Activated naive CD8-positive, alpha-beta T cell treated with anti-CD3 and anti-CD28 coated beads for 36 hours (primary cell): ENCODE results near the gene IGIP. TPM values are rescaled to one million over a fixed set of nuclear protein-coding genes. Genes with fewer than 3 reads are reported as not detected.

ENCODE experiments used
- DNase-seq: peaks from one replicate; pipeline ENCODE4 v3.0.0; 2021
- H3K27ac Mint-ChIP-seq: one replicate; pipeline ENCODE4 v1.8.0; 2022; ENCODE audit warnings: mild to moderate bottlenecking, moderate library complexity, mixed read lengths
- H3K27me3 Mint-ChIP-seq: one replicate; pipeline ENCODE4 v1.8.0; 2022; ENCODE audit warnings: mild to moderate bottlenecking, mixed read lengths
- H3K36me3 Mint-ChIP-seq: one replicate; pipeline ENCODE4 v1.8.0; 2021; ENCODE audit warnings: mild to moderate bottlenecking, mixed read lengths
- H3K4me1 Mint-ChIP-seq: one replicate; pipeline ENCODE4 v1.8.0; 2021; ENCODE audit warnings: mixed read lengths
- H3K4me3 Mint-ChIP-seq: one replicate; pipeline ENCODE4 v1.8.0; 2022; ENCODE audit warnings: mild to moderate bottlenecking, moderate library complexity, mixed read lengths
- H3K9me3 Mint-ChIP-seq: one replicate; pipeline ENCODE4 v1.8.0; 2022; ENCODE audit warnings: mixed read lengths
- total RNA-seq, 2 experiments: library from RNA; stranded (reverse); gene quantifications; one replicate each; pipeline ENCODE4 v1.2.3, GENCODE V29; 2021

Gene IGIP
- 1 to 10 TPM; 1.2 to 1.3 TPM for total RNA-seq

DNA sequence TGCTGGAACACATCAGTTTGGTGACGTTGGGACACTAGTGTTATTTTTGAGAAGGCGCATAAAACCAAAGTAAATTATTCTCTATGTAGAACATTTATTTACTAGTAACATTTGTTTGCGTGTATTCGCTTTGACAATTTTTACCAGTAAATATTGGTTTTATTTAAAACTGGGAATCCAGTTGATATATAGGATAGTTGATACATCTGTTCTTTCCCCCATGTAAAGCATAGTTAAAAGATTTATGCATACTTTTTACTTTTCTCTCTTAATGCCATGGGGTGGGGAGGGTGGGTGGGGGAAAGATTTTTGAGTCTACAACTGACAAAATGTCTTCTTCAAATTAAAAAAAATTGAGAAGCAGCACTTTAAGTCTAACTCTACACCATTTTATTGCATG, at the start of gene IGIP:
Gene IGIP, plus strand, starts transcription at position 301 of the 400 bp plus-strand sequence. CDS start 2,540 bp downstream, outside the sequence.
- Mint-ChIP-seq H3K27ac (no peak within 1 kb of the TSS), H3K4me3 (no peak within 1 kb of the TSS), H3K9me3 (no peaks in the 10 kb centered on the region), H3K27me3 (no peaks in the 10 kb centered on the region), H3K4me1 (peaks cover 50% of the 10 kb centered on the region), H3K36me3 (no peaks in the 10 kb centered on the region)
- no peak for DNase-seq

GRCh38 chr5:140076142-140076541, 49.6 kb upstream of the IGIP start:
- DNase-seq = no peak
- H3K4me1 Mint-ChIP-seq = peaks cover 2% of the 10 kb centered on the region
- H3K27me3 Mint-ChIP-seq = peaks cover 17% of the 10 kb centered on the region
- H3K36me3 Mint-ChIP-seq = no peaks in the 10 kb centered on the region
- no peak overlapping the region for H3K4me3 Mint-ChIP-seq
- H3K27ac Mint-ChIP-seq = no peak overlapping the region
- H3K9me3 Mint-ChIP-seq = no peaks in the 10 kb centered on the region

GRCh38 chr5:140076788-140077187, 48.9 kb upstream of the IGIP start:
- Mint-ChIP-seq H3K27ac (no peak overlapping the region), H3K4me1 (peaks cover 2% of the 10 kb centered on the region), H3K4me3 (no peak overlapping the region), H3K9me3 (no peaks in the 10 kb centered on the region), H3K27me3 (peaks cover 17% of the 10 kb centered on the region), H3K36me3 (no peaks in the 10 kb centered on the region)
- no peak for DNase-seq

- no peaks in the 10 kb centered on the region for H3K9me3 Mint-ChIP-seq
- H3K27ac Mint-ChIP-seq = no peak overlapping the region
- no peaks in the 10 kb centered on the region for H3K4me1 Mint-ChIP-seq
- peaks cover 19% of the 10 kb centered on the region for H3K27me3 Mint-ChIP-seq
- no peaks in the 10 kb centered on the region for H3K36me3 Mint-ChIP-seq
- no peak for DNase-seq
- H3K4me3 Mint-ChIP-seq = no peak overlapping the region
These were observed 42.6 kb upstream of the IGIP start for GRCh38 chr5:140083120-140083519.

GRCh38 chr5:140083650-140084049, 42.1 kb upstream of the IGIP start:
- H3K9me3 Mint-ChIP-seq = no peaks in the 10 kb centered on the region
- no peaks in the 10 kb centered on the region for H3K36me3 Mint-ChIP-seq
- no peak for DNase-seq
- peaks cover 19% of the 10 kb centered on the region for H3K27me3 Mint-ChIP-seq
- no peak overlapping the region for H3K4me3 Mint-ChIP-seq
- no peak overlapping the region for H3K27ac Mint-ChIP-seq
- no peaks in the 10 kb centered on the region for H3K4me1 Mint-ChIP-seq

DNA sequence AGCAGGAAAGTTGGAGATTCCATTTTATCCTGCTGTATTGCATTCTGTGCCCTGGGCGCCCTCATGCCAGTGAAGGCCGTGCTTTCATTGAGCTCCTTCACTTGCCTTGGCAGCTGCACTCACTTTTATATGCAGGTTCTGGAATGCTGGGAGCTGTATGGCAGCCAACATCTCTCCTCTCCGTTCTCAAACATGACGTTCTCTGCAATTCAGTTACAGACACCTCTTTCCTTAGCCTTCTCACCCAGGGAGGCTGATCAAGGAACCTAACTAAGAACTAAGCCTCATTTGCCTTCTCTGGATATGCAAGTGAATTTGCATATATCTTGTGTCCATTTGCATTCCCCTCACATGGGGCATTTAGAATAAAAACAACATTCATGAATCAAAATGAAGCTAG, 41.2 kb upstream of the IGIP start:
- DNase-seq = no peak
- no peaks in the 10 kb centered on the region for H3K36me3 Mint-ChIP-seq
- peaks cover 6% of the 10 kb centered on the region for H3K9me3 Mint-ChIP-seq
- H3K4me1 Mint-ChIP-seq = no peaks in the 10 kb centered on the region
- peaks cover 19% of the 10 kb centered on the region for H3K27me3 Mint-ChIP-seq
- no peak overlapping the region for H3K4me3 Mint-ChIP-seq
- no peak overlapping the region for H3K27ac Mint-ChIP-seq

DNA sequence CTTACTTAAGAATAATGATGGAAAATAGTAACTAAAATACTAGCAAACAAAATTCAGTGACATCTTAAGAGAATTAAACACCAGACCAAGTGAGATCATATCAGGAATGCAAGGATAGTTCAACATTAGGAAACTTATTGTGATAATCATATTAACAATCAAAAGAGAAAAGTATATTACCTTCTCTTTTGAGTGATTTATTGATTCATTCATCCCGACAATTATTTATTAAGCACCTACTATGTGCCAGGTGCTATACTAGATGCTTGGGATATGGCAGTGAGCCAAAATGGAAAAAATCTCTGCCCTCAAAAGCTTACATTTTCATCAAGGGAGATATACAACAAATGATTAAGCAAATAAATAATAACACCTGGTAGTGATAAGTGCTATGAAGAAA, 35.5 kb upstream of the IGIP start:
- Mint-ChIP-seq H3K36me3 (peaks cover 4% of the 10 kb centered on the region), H3K27ac (no peak overlapping the region), H3K27me3 (peaks cover 10% of the 10 kb centered on the region), H3K9me3 (peaks cover 19% of the 10 kb centered on the region), H3K4me1 (no peaks in the 10 kb centered on the region), H3K4me3 (no peak overlapping the region)
- DNase-seq = no peak

GRCh38 chr5:140093179-140093578, 32.6 kb upstream of the IGIP start:
- H3K9me3 Mint-ChIP-seq = peaks cover 19% of the 10 kb centered on the region
- H3K27ac Mint-ChIP-seq = no peak overlapping the region
- H3K36me3 Mint-ChIP-seq = peaks cover 4% of the 10 kb centered on the region
- no peaks in the 10 kb centered on the region for H3K4me1 Mint-ChIP-seq
- no peak overlapping the region for H3K4me3 Mint-ChIP-seq
- no peak for DNase-seq
- no peaks in the 10 kb centered on the region for H3K27me3 Mint-ChIP-seq

DNA sequence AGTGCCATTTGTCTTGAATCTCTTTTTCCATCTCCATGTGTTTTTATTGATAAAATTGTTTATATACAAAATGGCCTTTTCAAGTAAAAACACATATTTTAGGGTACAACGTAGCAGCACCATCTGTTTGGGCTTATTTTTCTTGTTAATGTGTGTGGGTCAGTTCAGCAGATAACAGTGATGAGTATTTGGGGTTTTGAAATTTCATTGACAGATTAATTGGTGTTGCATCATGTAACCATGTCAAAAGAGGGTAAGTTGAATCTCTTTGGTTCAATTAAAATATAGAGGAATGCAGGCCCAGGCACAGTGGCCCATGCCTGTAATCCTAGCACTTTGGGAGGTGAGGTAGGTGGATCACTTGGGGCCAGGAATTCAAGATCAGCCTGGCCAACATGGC, 31.9 kb upstream of the IGIP start:
- H3K4me1 Mint-ChIP-seq = no peaks in the 10 kb centered on the region
- no peak overlapping the region for H3K4me3 Mint-ChIP-seq
- H3K27me3 Mint-ChIP-seq = no peaks in the 10 kb centered on the region
- no peak for DNase-seq
- peaks cover 4% of the 10 kb centered on the region for H3K36me3 Mint-ChIP-seq
- H3K9me3 Mint-ChIP-seq = peaks cover 19% of the 10 kb centered on the region
- no peak overlapping the region for H3K27ac Mint-ChIP-seq

GRCh38 chr5:140094889-140095288, 30.8 kb upstream of the IGIP start:
- DNase-seq = no peak
- peaks cover 4% of the 10 kb centered on the region for H3K36me3 Mint-ChIP-seq
- H3K27ac Mint-ChIP-seq = no peak overlapping the region
- H3K4me1 Mint-ChIP-seq = no peaks in the 10 kb centered on the region
- H3K4me3 Mint-ChIP-seq = no peak overlapping the region
- H3K9me3 Mint-ChIP-seq = peaks cover 11% of the 10 kb centered on the region
- H3K27me3 Mint-ChIP-seq = no peaks in the 10 kb centered on the region

DNA sequence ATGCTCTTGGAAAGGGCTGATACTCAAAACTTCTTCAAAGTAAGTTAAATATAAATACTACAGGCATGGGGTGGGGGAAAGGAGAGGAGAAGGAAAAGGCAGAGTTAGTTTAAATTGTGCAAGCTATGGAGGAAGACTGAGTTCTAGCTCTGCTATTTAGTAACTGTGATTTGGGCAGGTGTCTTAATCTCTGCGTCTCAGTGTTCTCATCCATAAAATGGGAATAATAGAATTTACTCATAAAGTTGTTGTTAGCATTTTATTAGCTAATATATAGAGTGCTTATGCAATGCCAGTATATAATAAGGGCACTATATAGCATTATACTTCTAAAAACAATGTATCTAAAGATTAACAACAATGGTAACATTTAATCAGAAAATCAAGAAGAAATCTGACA, 24.6 kb upstream of the IGIP start:
- H3K27me3 Mint-ChIP-seq = no peaks in the 10 kb centered on the region
- H3K27ac Mint-ChIP-seq = no peak overlapping the region
- no peaks in the 10 kb centered on the region for H3K9me3 Mint-ChIP-seq
- H3K36me3 Mint-ChIP-seq = no peaks in the 10 kb centered on the region
- no peak overlapping the region for H3K4me3 Mint-ChIP-seq
- no peak for DNase-seq
- H3K4me1 Mint-ChIP-seq = peaks cover 3% of the 10 kb centered on the region

GRCh38 chr5:140103154-140103553, 22.6 kb upstream of the IGIP start:
- Mint-ChIP-seq H3K27me3 (no peaks in the 10 kb centered on the region), H3K36me3 (no peaks in the 10 kb centered on the region), H3K4me3 (no peak overlapping the region)

GRCh38 chr5:140104100-140104499, 21.6 kb upstream of the IGIP start:
- Mint-ChIP-seq H3K9me3 (no peaks in the 10 kb centered on the region), H3K36me3 (no peaks in the 10 kb centered on the region), H3K27me3 (no peaks in the 10 kb centered on the region), H3K27ac (no peak overlapping the region), H3K4me3 (no peak overlapping the region), H3K4me1 (peaks cover 18% of the 10 kb centered on the region)
- no peak for DNase-seq

More at GRCh38 chr5:140103154-140103553, 22.6 kb upstream of the IGIP start:
- Mint-ChIP-seq H3K27ac (no peak overlapping the region), H3K9me3 (no peaks in the 10 kb centered on the region), H3K4me1 (peaks cover 15% of the 10 kb centered on the region)
- DNase-seq = no peak

GRCh38 chr5:140106101-140106500, 19.6 kb upstream of the IGIP start:
- Mint-ChIP-seq H3K4me3 (peak overlapping the region; percentile 30), H3K36me3 (no peaks in the 10 kb centered on the region), H3K4me1 (peaks cover 31% of the 10 kb centered on the region), H3K9me3 (no peaks in the 10 kb centered on the region), H3K27ac (no peak overlapping the region), H3K27me3 (peaks cover 6% of the 10 kb centered on the region)
- no peak for DNase-seq

- H3K27me3 Mint-ChIP-seq = peaks cover 7% of the 10 kb centered on the region
- no peak for DNase-seq
- no peaks in the 10 kb centered on the region for H3K9me3 Mint-ChIP-seq
- peak overlapping the region; percentile 90 for H3K27ac Mint-ChIP-seq
- peaks cover 37% of the 10 kb centered on the region for H3K4me1 Mint-ChIP-seq
- peak overlapping the region; percentile 91 for H3K4me3 Mint-ChIP-seq
- no peaks in the 10 kb centered on the region for H3K36me3 Mint-ChIP-seq
These were observed 18.9 kb upstream of the IGIP start for GRCh38 chr5:140106805-140107311.

DNA sequence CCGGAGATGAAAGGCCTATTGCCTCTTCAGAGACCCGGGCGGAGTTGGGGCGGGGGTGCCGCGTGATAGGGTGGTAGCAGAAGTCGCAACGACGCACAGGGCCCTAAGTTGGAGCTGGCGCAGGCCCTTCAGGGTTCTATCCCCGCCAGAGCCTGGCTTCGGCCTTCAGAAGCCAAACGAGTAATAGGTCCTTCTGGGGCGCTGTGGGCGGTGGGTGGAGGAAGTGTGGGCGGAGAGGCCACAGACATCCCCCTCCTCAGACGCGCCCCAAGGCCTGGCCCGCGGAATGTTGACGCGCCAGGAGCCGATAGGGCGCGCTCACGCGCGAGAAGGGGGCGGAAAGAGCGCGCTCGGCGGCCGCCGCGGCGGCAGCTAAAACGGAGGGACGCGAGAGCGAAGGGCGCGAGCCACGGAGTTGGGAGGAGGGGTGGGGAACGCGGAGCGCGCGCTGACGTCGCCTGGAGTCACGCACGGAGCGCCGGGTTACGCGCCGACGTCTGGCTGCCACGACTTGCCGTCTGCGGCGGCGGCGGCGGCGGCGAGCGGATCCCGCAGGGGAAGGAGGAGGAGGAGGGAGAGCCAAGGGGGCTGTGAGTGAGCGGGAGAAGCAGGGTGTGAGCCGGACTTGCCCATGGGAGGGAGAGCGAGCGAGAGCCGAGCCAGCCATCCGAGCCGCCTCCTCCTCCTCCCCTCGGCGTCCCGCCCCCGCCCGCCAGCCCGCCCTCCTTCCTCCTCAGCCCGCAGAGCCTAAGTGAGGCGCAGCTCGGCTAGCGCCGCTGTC, 18.2 kb upstream of the IGIP start:
- no peaks in the 10 kb centered on the region for H3K36me3 Mint-ChIP-seq
- H3K4me3 Mint-ChIP-seq = peak overlapping the region; percentile 91
- H3K27ac Mint-ChIP-seq = peak overlapping the region; percentile 90
- DNase-seq = peak; percentile 93
- H3K9me3 Mint-ChIP-seq = no peaks in the 10 kb centered on the region
- peaks cover 7% of the 10 kb centered on the region for H3K27me3 Mint-ChIP-seq
- H3K4me1 Mint-ChIP-seq = peaks cover 43% of the 10 kb centered on the region
